ENCODE data around the gene FBXL7.

Gene FBXL7

GRCh38 chr5:15850536-15850935 lies 350.6 kb downstream of the FBXL7 start:
- no peak for ATAC-seq
- no peak for TF ChIP-seq ZNF8 (CRISPR knock-in tag; IDR thresholded peaks at IDR 0.05)
- TF ChIP-seq TCF4 (CRISPR knock-in tag; IDR thresholded peaks at IDR 0.05; ENCODE audit: borderline replicate concordance): no peak
- no peak for TF ChIP-seq PATZ1 (CRISPR knock-in tag; IDR thresholded peaks at IDR 0.05; ENCODE audit: borderline replicate concordance)
- TF ChIP-seq TSHZ2 (CRISPR knock-in tag; IDR thresholded peaks at IDR 0.05): no peak
- no peak for TF ChIP-seq RARB (CRISPR knock-in tag; IDR thresholded peaks at IDR 0.05)
- no peak for TF ChIP-seq CSDC2 (CRISPR knock-in tag; IDR thresholded peaks at IDR 0.05)
- TF ChIP-seq GLIS3 (CRISPR knock-in tag; IDR thresholded peaks at IDR 0.05): no peak
- TF ChIP-seq ESRRG (CRISPR knock-in tag; IDR thresholded peaks at IDR 0.05): no peak
- TF ChIP-seq CREB5 (CRISPR knock-in tag; IDR thresholded peaks at IDR 0.05; ENCODE audit: low read depth): no peak
- no peak for TF ChIP-seq ZNF565 (CRISPR knock-in tag; conservative IDR thresholded peaks at IDR 0.05; ENCODE audit: low read depth)
- no peak for TF ChIP-seq PPARA (CRISPR knock-in tag; IDR thresholded peaks at IDR 0.05; ENCODE audit: borderline replicate concordance)
- no peak for TF ChIP-seq ARNTL (CRISPR knock-in tag; IDR thresholded peaks at IDR 0.05; ENCODE audit: borderline replicate concordance, low read depth)

GRCh38 chr5:15850939-15851341 lies 351.0 kb downstream of the FBXL7 start:
- ATAC-seq: no peak
- no peak for TF ChIP-seq CREB5 (CRISPR knock-in tag; IDR thresholded peaks at IDR 0.05; ENCODE audit: low read depth)

- TF ChIP-seq ZC3H10 (CRISPR knock-in tag; IDR thresholded peaks at IDR 0.05): no peak
- no peak for TF ChIP-seq RARB (CRISPR knock-in tag; IDR thresholded peaks at IDR 0.05)
- TF ChIP-seq ARNTL (CRISPR knock-in tag; IDR thresholded peaks at IDR 0.05; ENCODE audit: borderline replicate concordance, low read depth): no peak
- no peak for TF ChIP-seq SNAI2 (CRISPR knock-in tag; IDR thresholded peaks at IDR 0.05)
- no peak for TF ChIP-seq ZNF70 (CRISPR knock-in tag; IDR thresholded peaks at IDR 0.05)
- TF ChIP-seq ESRRG (CRISPR knock-in tag; IDR thresholded peaks at IDR 0.05): no peak
- TF ChIP-seq POU6F1 (CRISPR knock-in tag; IDR thresholded peaks at IDR 0.05; ENCODE audit: borderline replicate concordance, low read depth): no peak
- no peak for TF ChIP-seq CSRNP3 (CRISPR knock-in tag; IDR thresholded peaks at IDR 0.05)
- ATAC-seq: no peak
Measured at GRCh38 chr5:15852217-15852616, 352.2 kb downstream of the FBXL7 start.

- no peak for ATAC-seq
- TF ChIP-seq SNAI2 (CRISPR knock-in tag; IDR thresholded peaks at IDR 0.05): no peak
- TF ChIP-seq CSDC2 (CRISPR knock-in tag; IDR thresholded peaks at IDR 0.05): no peak
- no peak for TF ChIP-seq ARNTL (CRISPR knock-in tag; IDR thresholded peaks at IDR 0.05; ENCODE audit: borderline replicate concordance, low read depth)
- TF ChIP-seq PATZ1 (CRISPR knock-in tag; IDR thresholded peaks at IDR 0.05; ENCODE audit: borderline replicate concordance): no peak
- TF ChIP-seq ZNF8 (CRISPR knock-in tag; IDR thresholded peaks at IDR 0.05): no peak
- no peak for TF ChIP-seq ZC3H10 (CRISPR knock-in tag; IDR thresholded peaks at IDR 0.05)
- no peak for TF ChIP-seq TSHZ2 (CRISPR knock-in tag; IDR thresholded peaks at IDR 0.05)
- TF ChIP-seq RARB (CRISPR knock-in tag; IDR thresholded peaks at IDR 0.05): no peak
- TF ChIP-seq ZNF565 (CRISPR knock-in tag; conservative IDR thresholded peaks at IDR 0.05; ENCODE audit: low read depth): no peak
- no peak for TF ChIP-seq OSR1 (CRISPR knock-in tag; IDR thresholded peaks at IDR 0.05)
- TF ChIP-seq BACH2 (CRISPR knock-in tag; IDR thresholded peaks at IDR 0.05; ENCODE audit: borderline replicate concordance): no peak
- no peak for TF ChIP-seq ZNF70 (CRISPR knock-in tag; IDR thresholded peaks at IDR 0.05)
- no peak for TF ChIP-seq ESRRG (CRISPR knock-in tag; IDR thresholded peaks at IDR 0.05)
Measured at GRCh38 chr5:15852949-15853348, 353.0 kb downstream of the FBXL7 start.
